ENCODE data around the gene RPL11. TPM values are rescaled to one million over a fixed set of nuclear protein-coding genes. Genes with fewer than 3 reads are reported as not detected.
A peak's percentile ranks its signal among the peaks of the same experiment; 100 is the strongest.

The RPL11 gene
- total RNA-seq, 3 donors from 2014 or later: 729 to 882 (median 820) TPM

- DNase-seq (peak in 2 of 3 donors; percentile 48 to 67), ATAC-seq (peak; percentile 28)
- peak overlapping the region; percentile 98 for H3K4me3 ChIP-seq
- no peaks in the 10 kb centered on the region for H3K36me3 ChIP-seq (ENCODE audit: low read depth)
- intact Hi-C loops (cut with DNase I, micrococcal nuclease): no loop called here
- no peak for TF ChIP-seq CTCF (IDR thresholded peaks at IDR 0.05)
- peaks cover 17% of the 10 kb centered on the region for H3K4me1 ChIP-seq (ENCODE audit: low read depth)
- H3K9me3 ChIP-seq: no peaks in the 10 kb centered on the region
Observed at GRCh38 chr1:23742670-23743286, 51.2 kb downstream of the RPL11 start.

- H3K36me3 ChIP-seq (ENCODE audit: low read depth): no peaks in the 10 kb centered on the region
- DNase-seq: peak; percentile 82 to 88 (median 87)
- intact Hi-C loops (cut with DNase I, micrococcal nuclease): no loop called here
- H3K4me3 ChIP-seq: peak within 1 kb of the TSS; percentile 98
- ATAC-seq: peak; percentile 96
- TF ChIP-seq CTCF (IDR thresholded peaks at IDR 0.05): no peak
- no peaks in the 10 kb centered on the region for H3K9me3 ChIP-seq
- H3K4me1 ChIP-seq (ENCODE audit: low read depth): peaks cover 17% of the 10 kb centered on the region
Observed at GRCh38 chr1:23743287-23744152, 51.9 kb downstream of the RPL11 start, which contains the start of gene ELOA. ELOA (plus strand) TSS chr1:23743471; CDS start chr1:23743504, 33 bp downstream.

- DNase-seq (no peak), ATAC-seq (peak; percentile 31)
- Histone ChIP-seq H3K36me3 (ENCODE audit: low read depth) (peaks cover 4% of the 10 kb centered on the region), H3K4me1 (ENCODE audit: low read depth) (peaks cover 17% of the 10 kb centered on the region), H3K4me3 (no peak overlapping the region), H3K9me3 (no peaks in the 10 kb centered on the region)
- TF ChIP-seq CTCF (IDR thresholded peaks at IDR 0.05): no peak
- intact Hi-C loops (cut with DNase I, micrococcal nuclease): no loop called here
Observed at GRCh38 chr1:23745515-23745914, 53.9 kb downstream of the RPL11 start.

Other genes starting within 250 kb of the RPL11 start
- gene ASAP3, start 207.6 kb upstream of the RPL11 start, total RNA-seq: 10 to 100 TPM; 31.2 to 38.8 (median 37.8) TPM
- 10 to 100 TPM in 2 of 3 donors, 1 to 10 TPM in 1; 8.6 to 18.0 (median 14.5) TPM for gene E2F2, start 160.6 kb upstream of the RPL11 start, total RNA-seq
- gene ID3, start 132.3 kb upstream of the RPL11 start, total RNA-seq: 100 to 1,000 TPM in 2 of 3 donors, 10 to 100 TPM in 1; 83.0 to 316 (median 121) TPM
- gene ELOA, start 51.7 kb downstream of the RPL11 start, total RNA-seq: 10 to 100 TPM; 32.9 to 35.5 (median 35.1) TPM
- 10 to 100 TPM; 38.9 to 53.2 (median 39.6) TPM for gene PITHD1, start 86.6 kb downstream of the RPL11 start, total RNA-seq
- 10 to 100 TPM; 49.9 to 89.0 (median 88.0) TPM for gene LYPLA2, start 99.3 kb downstream of the RPL11 start, total RNA-seq
- 100 to 1,000 TPM in 2 of 3 donors, 10 to 100 TPM in 1; 55.7 to 156 (median 127) TPM for gene GALE, start 108.9 kb downstream of the RPL11 start, total RNA-seq
- 10 to 100 TPM; 45.2 to 83.4 (median 62.6) TPM for gene HMGCL, start 133.6 kb downstream of the RPL11 start, total RNA-seq
- 100 to 1,000 TPM in 2 of 3 donors, 10 to 100 TPM in 1; 82.2 to 171 (median 159) TPM for gene FUCA1, start 176.5 kb downstream of the RPL11 start, total RNA-seq
- gene CNR2, start 221.6 kb downstream of the RPL11 start, total RNA-seq: under 1 TPM; 0.06 to 0.19 (median 0.17) TPM

Measured in mucosa of descending colon (tissue), 3 donors.